Natural killer cell treated with Interleukin-12 subunit alpha and Interleukin-12 subunit beta and Interleukin-15 and Interleukin-18, amount 100 ng/mL, for 72 hours (primary cell): ENCODE results near the gene CBX8. TPM values are rescaled to one million over a fixed set of nuclear protein-coding genes. Genes with fewer than 3 reads are reported as not detected.
A peak's percentile ranks its signal among the peaks of the same experiment; 100 is the strongest.

Source experiments
- ATAC-seq, 2 donors: fragments of 150-1000 bp; cut with Tn5 transposase in 1 of 2; sonication (Bioruptor Pico), chemical (Tn5 transposase) in 1 of 2; 2 replicates each; pipeline ENCODE4 v1.10.0; 2021
- DNase-seq: peaks from one replicate; pipeline ENCODE4 v3.0.0; 2022; ENCODE audit warnings: low spot score
- H3K27ac Mint-ChIP-seq, 2 donors: 1 replicate in 1 of 2; 2 replicates in 1 of 2; pipeline ENCODE4 v1.8.0; 2022; ENCODE audit warnings: mixed read lengths in 2 of 2, mild to moderate bottlenecking in 1 of 2, moderate library complexity in 1 of 2
- H3K27me3 Mint-ChIP-seq, 2 donors: 1 replicate in 1 of 2; 2 replicates in 1 of 2; pipeline ENCODE4 v1.8.0; 2022; ENCODE audit warnings: mixed read lengths in 2 of 2
- H3K36me3 Mint-ChIP-seq: one replicate; pipeline ENCODE4 v1.8.0; 2022; ENCODE audit warnings: mixed read lengths
- H3K4me1 Mint-ChIP-seq, 2 donors: 1 replicate in 1 of 2; 2 replicates in 1 of 2; pipeline ENCODE4 v1.8.0; 2022; ENCODE audit warnings: low read depth in 2 of 2, mixed read lengths in 2 of 2, mild to moderate bottlenecking in 1 of 2
- H3K4me3 Mint-ChIP-seq: one replicate; pipeline ENCODE4 v1.8.0; 2022; ENCODE audit warnings: mixed read lengths
- H3K9me3 Mint-ChIP-seq: 2 replicates; pipeline ENCODE4 v1.8.0; 2022; ENCODE audit warnings: mixed read lengths
- total RNA-seq, 2 donors: library from RNA; stranded (reverse); gene quantifications; one replicate each; pipeline ENCODE4 v1.2.3, GENCODE V29; 2022

The CBX8 gene
- 10 to 100 TPM in 1 of 2 donors, 1 to 10 TPM in 1; 9.8 to 46.4 TPM for total RNA-seq

DNA sequence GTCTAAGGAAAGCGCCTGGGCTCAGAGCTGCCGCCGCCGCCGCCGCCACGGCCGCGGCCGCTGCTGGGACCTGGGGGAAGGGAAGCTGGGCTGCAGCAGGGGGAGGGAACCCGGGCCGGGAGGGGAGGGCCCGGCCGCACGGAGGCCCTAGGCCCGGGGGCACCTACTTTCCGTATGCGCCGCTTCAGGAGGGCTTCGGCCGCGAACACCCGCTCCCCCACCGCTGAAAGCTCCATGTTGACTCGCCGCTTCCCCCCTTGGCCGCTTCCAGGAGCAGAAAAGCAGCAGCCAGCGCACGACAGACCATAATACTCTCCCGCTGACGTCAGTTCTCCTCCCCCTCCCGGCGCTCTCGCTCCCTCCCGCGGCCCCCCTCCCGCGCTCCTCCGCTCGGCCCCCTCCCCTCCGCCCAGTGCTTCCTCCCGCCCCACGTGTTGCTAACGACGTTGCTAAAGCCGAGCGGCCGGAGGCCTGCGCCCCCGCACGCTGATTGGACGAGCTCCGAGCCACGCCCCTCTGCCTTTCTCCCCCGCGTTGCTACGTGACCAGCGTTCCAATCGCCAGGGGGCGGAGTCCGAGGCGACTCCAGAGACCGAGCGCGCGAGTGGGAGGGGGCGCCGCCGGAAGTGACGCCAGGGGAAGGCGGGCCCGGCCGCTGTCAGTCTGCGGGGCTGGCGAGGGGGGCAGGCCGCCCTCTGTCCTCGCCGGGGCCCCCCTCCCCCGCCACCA is at the start of gene CBX8:
Gene CBX8, minus strand, starts transcription at position 315 of the 729 bp plus-strand sequence. Its CDS starts 79 bp downstream, at position 236.
- Mint-ChIP-seq H3K4me3 (peak within 1 kb of the TSS; percentile 80), H3K27ac (peak within 1 kb of the TSS; percentile 12 to 44), H3K9me3 (peaks cover 4% of the 10 kb centered on the region), H3K4me1 (peaks cover 26 to 33% of the 10 kb centered on the region in 2 donors), H3K27me3 (peaks cover 16 to 33% of the 10 kb centered on the region in 2 donors), H3K36me3 (peaks cover 13% of the 10 kb centered on the region)
- ATAC-seq (peak; percentile 93 to 96), DNase-seq (peak; percentile 100)

DNA sequence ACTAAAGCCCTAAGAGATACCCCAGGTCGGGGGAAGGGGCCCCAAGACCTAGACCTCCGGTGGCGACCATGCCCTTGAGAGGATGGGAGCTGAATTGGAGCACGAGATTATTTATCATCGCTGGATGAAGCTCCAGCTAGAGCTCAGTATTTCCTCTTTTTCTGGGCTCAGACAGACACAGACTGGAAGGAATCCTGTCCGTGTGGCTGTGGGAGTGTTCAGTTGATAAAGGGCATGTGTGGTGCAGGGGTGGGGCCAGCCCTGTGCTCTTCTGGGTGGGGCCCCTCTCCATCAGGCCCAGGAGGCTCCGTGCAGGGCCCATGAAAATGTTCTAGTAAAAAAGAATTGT is 48.7 kb upstream of the CBX8 start:
- ATAC-seq, result no peak
- H3K4me1 Mint-ChIP-seq, result peaks cover 0 to 16% of the 10 kb centered on the region in 2 donors
- H3K4me3 Mint-ChIP-seq, result no peak overlapping the region
- DNase-seq, result no peak
- H3K27me3 Mint-ChIP-seq, result peaks cover 15 to 25% of the 10 kb centered on the region in 2 donors
- no peaks in the 10 kb centered on the region for H3K9me3 Mint-ChIP-seq
- no peaks in the 10 kb centered on the region for H3K36me3 Mint-ChIP-seq
- no peak overlapping the region for H3K27ac Mint-ChIP-seq

DNA sequence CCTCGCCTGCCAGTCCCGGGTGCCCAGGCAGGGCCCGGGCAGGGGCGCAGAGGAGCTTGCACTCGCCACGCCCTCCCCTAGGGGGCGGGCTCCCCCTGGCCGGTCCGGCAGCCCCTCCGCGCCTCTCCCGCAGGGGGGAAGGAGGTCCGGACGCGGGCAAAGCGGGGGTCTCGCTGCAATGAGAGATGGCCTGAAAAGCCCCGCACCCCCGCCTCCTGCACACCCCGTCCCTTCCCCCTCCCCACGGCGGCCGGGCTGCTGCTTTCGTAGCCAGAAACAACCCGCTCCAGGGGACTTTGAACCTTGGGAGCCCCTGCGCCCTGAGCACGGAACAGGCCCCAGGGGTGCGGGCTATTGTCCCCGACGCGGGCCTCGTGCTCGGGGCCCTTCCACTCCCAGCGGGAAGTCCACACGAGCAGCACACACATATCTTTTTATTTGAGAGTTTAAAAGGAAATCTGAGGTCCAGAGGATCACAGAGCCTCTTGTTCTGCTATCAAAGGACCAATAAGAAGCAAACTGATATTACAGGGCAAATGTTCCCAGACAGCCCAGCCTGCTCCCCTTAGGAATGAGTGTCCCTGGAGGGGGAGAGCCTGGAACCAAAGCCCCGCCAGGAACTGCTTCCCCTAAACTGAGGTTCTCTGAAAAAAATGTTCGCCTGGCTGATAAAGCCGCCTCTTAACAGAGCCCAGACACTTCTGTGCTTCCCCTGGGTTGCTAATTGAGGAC is 48.2 kb upstream of the CBX8 start:
- ATAC-seq (peak; percentile 68 to 70), DNase-seq (peak; percentile 76)
- no peaks in the 10 kb centered on the region for H3K36me3 Mint-ChIP-seq
- H3K27ac Mint-ChIP-seq, result no peak overlapping the region
- H3K4me3 Mint-ChIP-seq, result peak overlapping the region; percentile 38
- peaks cover 0 to 16% of the 10 kb centered on the region in 2 donors for H3K4me1 Mint-ChIP-seq
- H3K9me3 Mint-ChIP-seq, result no peaks in the 10 kb centered on the region
- peaks cover 15 to 25% of the 10 kb centered on the region in 2 donors for H3K27me3 Mint-ChIP-seq

GRCh38 chr17:79843816-79844800 is 47.2 kb upstream of the CBX8 start:
- H3K27me3 Mint-ChIP-seq, result peaks cover 15 to 25% of the 10 kb centered on the region in 2 donors
- no peaks in the 10 kb centered on the region for H3K36me3 Mint-ChIP-seq
- H3K27ac Mint-ChIP-seq, result no peak overlapping the region
- H3K9me3 Mint-ChIP-seq, result no peaks in the 10 kb centered on the region
- DNase-seq (no peak), ATAC-seq (no peak)
- peak overlapping the region; percentile 72 for H3K4me3 Mint-ChIP-seq
- peaks cover 0 to 16% of the 10 kb centered on the region in 2 donors for H3K4me1 Mint-ChIP-seq

- ATAC-seq (no peak), DNase-seq (no peak)
- Mint-ChIP-seq H3K4me1 (peaks cover 0 to 16% of the 10 kb centered on the region in 2 donors), H3K27me3 (peaks cover 15 to 21% of the 10 kb centered on the region in 2 donors), H3K27ac (no peak overlapping the region), H3K4me3 (peak overlapping the region; percentile 72), H3K9me3 (no peaks in the 10 kb centered on the region), H3K36me3 (no peaks in the 10 kb centered on the region)
Observed at GRCh38 chr17:79843474-79843815, 46.6 kb upstream of the CBX8 start.

DNA sequence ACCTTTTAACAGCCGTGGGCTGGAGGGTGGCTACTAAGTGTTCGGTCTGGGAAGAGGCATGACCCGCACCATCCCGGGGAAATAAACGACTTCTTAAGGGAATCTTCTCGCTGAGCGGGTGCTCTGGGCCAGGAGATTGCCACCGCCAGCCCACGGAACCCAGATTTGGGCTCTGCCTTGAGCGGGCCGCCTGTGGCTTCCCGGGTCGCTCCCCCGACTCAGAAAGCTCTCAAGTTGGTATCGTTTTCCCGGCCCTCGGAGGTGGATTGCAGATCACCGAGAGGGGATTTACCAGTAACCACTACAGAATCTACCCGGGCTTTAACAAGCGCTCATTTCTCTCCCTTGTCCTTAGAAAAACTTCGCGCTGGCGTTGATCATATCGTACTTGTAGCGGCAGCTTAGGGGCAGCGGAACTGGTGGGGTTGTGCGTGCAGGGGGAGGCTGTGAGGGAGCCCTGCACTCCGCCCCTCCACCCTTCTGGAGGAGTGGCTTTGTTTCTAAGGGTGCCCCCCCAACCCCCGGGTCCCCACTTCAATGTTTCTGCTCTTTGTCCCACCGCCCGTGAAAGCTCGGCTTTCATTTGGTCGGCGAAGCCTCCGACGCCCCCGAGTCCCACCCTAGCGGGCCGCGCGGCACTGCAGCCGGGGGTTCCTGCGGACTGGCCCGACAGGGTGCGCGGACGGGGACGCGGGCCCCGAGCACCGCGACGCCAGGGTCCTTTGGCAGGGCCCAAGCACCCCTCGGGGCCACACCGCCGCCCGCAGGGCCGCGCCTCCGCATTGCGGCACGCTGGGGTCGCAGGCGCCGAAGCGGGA is 46.0 kb upstream of the CBX8 start:
- no peak for ATAC-seq
- Mint-ChIP-seq H3K4me1 (peaks cover 6 to 22% of the 10 kb centered on the region in 2 donors), H3K36me3 (no peaks in the 10 kb centered on the region), H3K27me3 (peaks cover 11 to 15% of the 10 kb centered on the region in 2 donors), H3K4me3 (peak overlapping the region; percentile 58), H3K9me3 (no peaks in the 10 kb centered on the region), H3K27ac (peak overlapping the region in 1 of 2 donors; percentile 60)
- peak; percentile 72 for DNase-seq

GRCh38 chr17:79842136-79842655 is 45.3 kb upstream of the CBX8 start:
- Mint-ChIP-seq H3K27ac (peak overlapping the region in 1 of 2 donors; percentile 60), H3K4me1 (peaks cover 8 to 25% of the 10 kb centered on the region in 2 donors), H3K9me3 (no peaks in the 10 kb centered on the region), H3K27me3 (peaks cover 11 to 14% of the 10 kb centered on the region in 2 donors), H3K4me3 (peak overlapping the region; percentile 58), H3K36me3 (no peaks in the 10 kb centered on the region)
- DNase-seq (no peak), ATAC-seq (no peak)

- Mint-ChIP-seq H3K27ac (peak overlapping the region in 1 of 2 donors; percentile 60), H3K27me3 (peaks cover 11 to 14% of the 10 kb centered on the region in 2 donors), H3K9me3 (no peaks in the 10 kb centered on the region), H3K36me3 (no peaks in the 10 kb centered on the region), H3K4me3 (peak overlapping the region; percentile 25), H3K4me1 (peaks cover 8 to 27% of the 10 kb centered on the region in 2 donors)
- DNase-seq (no peak), ATAC-seq (no peak)
Observed at GRCh38 chr17:79841369-79842135, 44.7 kb upstream of the CBX8 start.

DNA sequence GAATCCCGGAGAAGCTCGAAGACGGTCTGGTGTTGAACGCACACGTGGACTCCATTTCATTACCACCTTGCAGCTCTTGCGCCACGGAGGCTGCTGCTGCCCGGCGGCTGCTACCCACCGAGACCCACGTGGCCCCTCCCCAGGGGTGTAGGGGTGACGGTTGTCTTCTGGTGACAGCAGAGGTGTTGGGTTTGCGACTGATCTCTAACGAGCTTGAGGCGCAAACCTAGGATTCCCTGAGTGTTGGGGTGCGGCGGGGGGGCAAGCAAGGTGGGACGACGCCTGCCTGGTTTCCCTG is 44.1 kb upstream of the CBX8 start:
- Mint-ChIP-seq H3K4me1 (peaks cover 8 to 27% of the 10 kb centered on the region in 2 donors), H3K27me3 (peaks cover 7 to 10% of the 10 kb centered on the region in 2 donors), H3K27ac (peak overlapping the region in 1 of 2 donors; percentile 67), H3K36me3 (no peaks in the 10 kb centered on the region), H3K4me3 (peak overlapping the region; percentile 93), H3K9me3 (no peaks in the 10 kb centered on the region)
- DNase-seq, result no peak
- ATAC-seq, result no peak

GRCh38 chr17:79840269-79840988 is 43.6 kb upstream of the CBX8 start:
- Mint-ChIP-seq H3K4me3 (peak overlapping the region; percentile 93), H3K36me3 (no peaks in the 10 kb centered on the region), H3K9me3 (no peaks in the 10 kb centered on the region), H3K4me1 (peaks cover 8 to 27% of the 10 kb centered on the region in 2 donors), H3K27ac (peak overlapping the region in 1 of 2 donors; percentile 67), H3K27me3 (peaks cover 7% of the 10 kb centered on the region in 2 donors)
- ATAC-seq (no peak), DNase-seq (peak; percentile 74)

- H3K36me3 Mint-ChIP-seq, result peaks cover 4% of the 10 kb centered on the region
- DNase-seq (peak; percentile 90), ATAC-seq (peak; percentile 89)
- H3K9me3 Mint-ChIP-seq, result no peaks in the 10 kb centered on the region
- H3K4me1 Mint-ChIP-seq, result peaks cover 12 to 33% of the 10 kb centered on the region in 2 donors
- H3K27me3 Mint-ChIP-seq, result peaks cover 5 to 7% of the 10 kb centered on the region in 2 donors
- H3K27ac Mint-ChIP-seq, result peak within 1 kb of the TSS; percentile 79 to 90
- H3K4me3 Mint-ChIP-seq, result peak within 1 kb of the TSS; percentile 93
Observed at GRCh38 chr17:79839356-79840268, 42.7 kb upstream of the CBX8 start, which contains the start of gene CBX4. Gene CBX4, minus strand, starts transcription at chr17:79839440. Its CDS starts 189 bp downstream, at chr17:79839251.
